Stimulated activated CD4-positive, alpha-beta T cell treated with anti-CD3 and anti-CD28 coated beads, Interleukin-15, amount 100 ng/mL, for 24 hours (primary cell): ENCODE data around the gene CEACAM16.
A peak's percentile ranks its signal among the peaks of the same experiment; 100 is the strongest.
"Not testable (repeated sequence)": the region's sequence is repeated elsewhere in the genome, so short reads cannot be mapped to it uniquely, and the experiment has no call there.

Experiments used
- DNase-seq: peaks from one replicate; pipeline ENCODE4 v3.0.0-alpha.2; 2020

CEACAM16 gene

DNA sequence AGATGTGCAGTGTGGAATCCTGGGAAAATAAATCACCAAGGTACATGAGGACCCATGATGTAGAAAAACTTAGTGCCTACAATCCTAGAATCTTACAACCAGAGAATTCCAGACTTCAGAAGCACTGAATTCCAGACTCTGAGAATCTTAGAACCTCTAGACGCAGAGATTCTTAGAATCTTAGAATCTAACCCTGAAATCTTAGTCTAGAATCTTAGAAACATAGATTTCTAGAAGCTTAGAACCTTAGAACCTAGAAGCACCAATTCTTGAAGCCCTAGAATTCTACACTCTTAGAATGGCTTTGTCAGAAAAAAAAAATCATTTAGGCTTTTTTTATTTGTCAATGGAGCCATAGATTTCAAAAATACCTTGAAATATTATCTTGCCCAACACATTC lies 6.0 kb downstream of the CEACAM16 start:
- no peak for DNase-seq

DNA sequence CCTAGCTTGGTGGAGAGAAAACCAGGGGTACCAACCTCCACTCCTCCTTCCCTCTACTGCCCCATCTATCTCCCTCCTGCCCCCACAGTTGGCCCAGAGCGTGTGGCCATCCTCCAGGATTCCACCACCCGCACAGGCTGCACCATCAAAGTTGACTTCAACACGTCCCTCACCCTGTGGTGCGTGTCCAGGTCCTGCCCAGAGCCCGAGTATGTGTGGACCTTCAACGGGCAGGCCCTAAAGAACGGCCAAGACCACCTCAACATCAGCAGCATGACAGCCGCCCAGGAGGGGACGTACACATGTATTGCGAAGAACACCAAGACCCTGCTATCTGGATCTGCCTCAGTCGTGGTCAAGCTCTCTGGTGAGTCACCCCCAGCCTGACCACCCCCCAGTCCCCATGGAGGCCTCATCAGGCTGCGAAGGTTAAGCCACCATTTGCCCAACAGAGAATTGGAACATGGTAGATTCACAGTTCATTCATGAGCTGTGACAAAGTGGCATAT lies 6.6 kb downstream of the CEACAM16 start:
- DNase-seq = no peak

DNA sequence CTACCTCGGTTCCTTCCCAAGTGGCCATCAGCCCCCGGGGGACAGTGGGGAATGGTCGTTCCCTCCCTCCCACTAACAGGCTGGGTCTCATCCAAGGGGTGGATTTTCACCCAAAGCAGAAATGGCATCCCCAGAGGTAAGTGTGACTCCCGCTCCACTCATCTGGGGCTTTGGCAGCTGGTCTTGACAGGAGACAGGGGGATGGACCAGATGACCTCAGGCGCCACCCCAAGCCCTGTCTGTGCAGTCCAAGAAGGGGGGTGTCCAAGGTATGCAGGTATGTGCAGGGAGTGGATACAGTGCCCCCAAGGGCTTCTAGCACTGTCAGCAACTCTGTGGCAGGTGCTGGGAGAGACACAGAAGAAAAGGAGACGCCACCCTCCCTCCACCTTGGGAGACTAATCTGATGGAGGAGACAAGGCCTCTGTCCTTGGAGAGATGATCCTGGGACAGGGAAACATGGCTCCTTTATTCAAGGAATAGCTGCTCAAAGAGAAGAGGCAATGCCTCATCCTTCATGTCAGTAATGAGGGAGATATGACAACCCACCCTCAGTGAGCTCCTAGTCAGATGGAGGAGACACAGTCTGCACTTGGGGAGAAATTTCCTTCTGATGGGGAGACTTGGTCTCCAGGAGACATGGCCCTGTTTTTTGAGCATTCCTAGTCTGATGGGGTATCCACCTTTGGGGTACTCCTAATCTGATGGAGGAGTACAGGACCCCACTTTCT lies 7.7 kb downstream of the CEACAM16 start:
- DNase-seq = no peak

DNA sequence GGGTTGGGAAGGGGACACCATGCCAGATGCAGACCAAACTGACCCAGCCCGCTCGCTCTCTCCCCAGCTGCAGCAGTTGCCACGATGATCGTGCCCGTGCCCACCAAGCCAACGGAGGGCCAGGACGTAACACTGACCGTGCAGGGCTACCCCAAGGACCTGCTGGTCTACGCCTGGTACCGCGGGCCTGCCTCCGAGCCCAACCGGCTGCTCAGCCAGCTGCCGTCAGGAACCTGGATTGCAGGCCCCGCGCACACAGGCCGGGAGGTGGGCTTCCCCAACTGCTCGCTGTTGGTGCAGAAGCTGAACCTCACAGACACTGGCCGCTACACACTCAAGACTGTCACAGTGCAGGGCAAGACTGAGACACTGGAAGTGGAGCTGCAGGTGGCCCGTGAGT lies 8.8 kb downstream of the CEACAM16 start:
- DNase-seq = no peak

DNA sequence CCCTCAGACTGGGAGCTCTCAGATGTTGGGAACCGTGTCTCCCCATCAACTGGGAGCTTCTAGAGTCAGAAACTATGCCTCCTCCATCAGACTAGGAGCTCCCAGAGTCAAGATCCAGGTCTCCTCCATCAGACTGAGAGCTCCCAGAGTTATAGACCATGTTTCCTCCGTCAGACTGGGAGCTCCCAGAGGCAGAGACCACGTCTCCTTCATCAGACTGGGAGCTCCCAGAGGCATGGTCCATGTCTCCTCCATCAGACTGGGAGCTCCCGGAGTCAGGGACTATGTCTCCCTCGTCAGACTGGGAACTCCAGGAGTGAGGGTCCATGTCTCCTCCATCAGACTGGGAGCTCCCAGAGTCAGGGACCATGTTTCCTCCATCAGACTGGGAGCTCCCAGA lies 10.0 kb downstream of the CEACAM16 start:
- DNase-seq = no peak

DNA sequence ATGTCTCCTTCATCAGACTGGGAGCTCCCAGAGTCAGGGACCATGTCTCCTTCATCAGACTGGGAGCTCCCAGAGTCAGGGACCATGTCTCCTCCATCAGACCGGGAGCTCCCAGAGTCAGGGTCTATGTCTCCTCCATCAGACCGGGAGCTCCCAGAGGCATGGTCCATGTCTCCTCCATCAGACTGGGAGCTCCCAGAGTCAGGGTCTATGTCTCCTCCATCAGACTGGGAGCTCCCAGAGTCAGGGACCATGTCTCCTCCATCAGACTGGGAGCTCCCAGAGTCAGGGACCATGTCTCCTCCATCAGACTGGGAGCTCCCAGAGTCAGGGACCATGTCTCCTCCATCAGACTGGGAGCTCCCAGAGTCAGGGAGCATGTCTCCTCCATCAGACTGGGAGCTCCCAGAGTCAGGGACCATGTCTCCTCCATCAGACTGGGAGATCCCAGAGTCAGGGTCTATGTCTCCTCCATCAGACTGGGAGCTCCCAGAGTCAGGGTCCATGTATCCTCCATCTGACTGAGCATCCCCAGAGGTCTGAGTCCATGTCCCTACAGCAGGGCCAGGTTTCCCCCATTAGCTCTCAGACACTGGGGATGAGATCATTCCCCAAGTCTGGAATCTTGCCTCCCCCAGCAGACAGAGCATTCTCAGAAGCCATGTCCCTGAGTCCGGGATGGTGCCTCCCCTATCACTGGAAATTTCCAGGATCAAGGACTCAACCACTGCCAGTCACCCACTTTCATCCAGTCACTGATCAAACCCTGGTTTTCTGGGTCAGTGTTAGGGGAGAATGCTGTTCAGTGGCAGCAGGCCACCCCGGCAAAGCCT lies 10.7 kb downstream of the CEACAM16 start:
- not testable (repeated sequence) for DNase-seq

DNA sequence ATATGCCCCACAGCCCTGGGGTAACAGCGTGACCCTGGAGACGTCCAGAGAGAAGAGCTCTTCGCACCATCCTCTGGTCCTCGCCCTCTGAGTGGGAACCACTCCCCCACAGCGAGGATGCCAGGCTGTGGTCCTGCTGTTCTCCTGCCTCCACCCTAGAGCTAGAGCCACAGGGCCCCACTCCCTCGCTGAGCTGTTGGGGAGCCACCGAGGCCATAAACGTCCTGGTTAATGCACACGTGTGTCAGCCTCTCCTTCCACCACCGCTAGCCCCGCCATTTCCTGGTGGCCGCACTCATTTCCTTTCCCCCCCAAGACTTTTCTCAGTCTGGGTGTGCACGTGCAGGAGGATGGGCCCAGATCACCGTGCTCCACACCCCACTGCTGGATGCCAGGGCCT lies 11.5 kb downstream of the CEACAM16 start:
- no peak for DNase-seq

DNA sequence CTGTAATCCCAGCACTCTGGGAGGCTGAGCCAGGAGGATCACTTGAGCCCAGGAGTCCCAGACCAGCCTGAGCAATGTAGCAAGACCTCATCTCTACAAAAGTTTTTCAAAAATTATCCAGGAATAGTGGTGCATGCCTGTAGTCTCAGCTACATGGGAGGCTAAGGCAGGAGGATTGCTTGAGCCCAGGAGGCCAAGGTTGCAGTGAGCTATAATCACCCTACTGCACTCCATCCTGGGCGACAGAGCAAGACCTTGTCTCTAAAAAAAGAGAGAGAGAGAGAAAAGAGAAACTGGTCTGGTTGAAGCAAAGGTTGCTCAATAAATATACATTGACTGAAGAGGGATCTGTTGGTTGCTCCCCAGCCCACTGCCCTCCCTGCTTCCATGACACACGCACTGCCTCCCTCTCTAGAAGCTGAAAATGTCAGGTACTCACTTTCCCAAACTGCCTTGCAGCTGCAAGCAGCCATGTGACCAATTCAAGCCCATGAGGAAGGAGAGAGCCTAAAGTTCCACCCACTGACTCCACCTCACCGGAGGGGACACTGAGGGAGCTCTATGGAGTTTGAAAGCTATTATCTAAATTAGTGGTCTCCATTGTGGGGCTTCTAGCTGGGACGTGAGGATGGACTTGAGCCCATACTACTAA lies 14.0 kb downstream of the CEACAM16 start:
- DNase-seq = no peak

DNA sequence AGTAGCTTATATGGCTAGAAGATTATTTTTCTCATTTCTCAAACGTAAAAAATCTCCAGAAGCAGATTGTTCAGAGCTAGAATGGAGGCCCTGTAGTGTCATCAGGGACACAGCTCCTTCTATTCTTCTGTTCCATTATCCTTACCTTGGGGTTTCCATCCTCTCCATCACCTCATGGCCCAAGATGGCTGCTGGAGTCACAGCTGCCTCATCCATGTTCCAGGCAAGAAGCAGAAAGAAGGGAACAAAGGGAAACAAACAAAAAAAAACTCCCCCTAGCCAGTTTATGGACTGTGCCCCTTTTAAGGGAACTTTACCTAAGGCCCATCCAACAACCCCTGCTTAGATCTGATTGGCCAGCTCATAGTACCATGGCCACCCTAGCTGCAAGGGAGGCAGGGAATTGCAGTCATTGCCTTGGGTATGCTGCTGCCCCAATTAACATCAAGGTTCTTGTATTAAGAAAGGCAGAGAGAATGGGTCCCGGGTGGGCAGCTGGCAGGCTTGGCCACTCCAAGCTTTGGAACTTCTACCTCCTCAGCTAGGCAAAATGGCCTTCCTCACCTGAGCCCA lies 15.7 kb downstream of the CEACAM16 start:
- no peak for DNase-seq

DNA sequence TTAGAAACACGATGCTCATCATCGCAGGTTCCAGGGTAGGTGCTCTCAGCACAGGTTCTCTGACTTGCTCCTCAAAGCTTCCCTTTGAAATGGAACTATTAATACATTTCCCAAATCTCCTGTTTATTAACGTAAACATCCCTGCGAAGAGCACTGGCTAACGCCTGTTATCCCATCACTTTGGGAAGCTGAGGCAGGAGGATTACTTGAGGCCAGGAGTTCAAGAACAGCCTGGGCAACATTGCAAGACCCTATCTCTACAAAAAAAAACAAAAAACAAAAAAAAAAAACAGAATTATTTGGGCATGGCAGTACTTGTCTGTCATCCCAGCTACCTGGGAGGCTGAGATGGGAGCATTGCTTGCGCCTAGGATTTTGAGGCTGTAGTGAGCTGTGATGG lies 18.7 kb downstream of the CEACAM16 start:
- no peak for DNase-seq

DNA sequence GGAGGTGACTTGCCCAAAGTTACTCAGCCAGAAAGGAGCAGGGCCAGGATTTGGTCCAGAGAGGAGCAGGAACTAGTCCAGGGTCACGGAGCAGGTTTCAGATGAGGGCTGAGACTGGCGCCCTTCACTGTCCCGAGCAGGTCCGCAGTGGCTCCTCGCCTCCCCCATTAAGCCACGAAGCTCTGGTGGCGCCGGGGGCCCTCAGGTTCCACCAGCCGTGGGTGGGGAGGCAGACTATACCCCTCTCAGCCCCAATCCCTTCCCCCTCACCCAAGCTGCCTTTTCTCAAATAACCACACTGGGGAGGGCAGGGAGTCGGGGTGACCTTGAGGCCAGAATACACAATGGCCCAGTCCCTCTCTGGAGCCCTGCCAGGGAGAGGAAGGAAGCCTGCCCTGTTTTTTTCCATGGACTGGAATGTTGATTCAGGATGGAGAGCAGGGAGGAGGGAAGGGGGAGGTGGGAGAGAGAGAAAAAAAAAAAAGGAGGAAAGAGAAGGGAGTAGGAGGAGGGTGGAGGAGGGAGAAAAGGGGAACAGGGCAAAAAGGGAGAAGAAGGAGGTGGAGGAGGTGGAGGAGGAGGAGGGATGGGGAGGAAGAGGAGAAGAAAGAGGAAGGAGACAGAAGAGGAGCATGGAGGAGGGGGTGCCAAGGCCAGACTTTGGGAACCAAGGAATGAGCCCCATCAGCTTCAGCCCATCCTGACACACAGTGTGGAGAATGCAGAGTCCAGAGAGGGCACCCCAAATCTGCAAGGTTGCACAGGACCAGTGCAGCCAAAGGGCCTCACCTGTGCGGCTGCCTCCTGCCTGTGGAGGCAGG lies 19.7 kb downstream of the CEACAM16 start:
- no peak for DNase-seq

DNA sequence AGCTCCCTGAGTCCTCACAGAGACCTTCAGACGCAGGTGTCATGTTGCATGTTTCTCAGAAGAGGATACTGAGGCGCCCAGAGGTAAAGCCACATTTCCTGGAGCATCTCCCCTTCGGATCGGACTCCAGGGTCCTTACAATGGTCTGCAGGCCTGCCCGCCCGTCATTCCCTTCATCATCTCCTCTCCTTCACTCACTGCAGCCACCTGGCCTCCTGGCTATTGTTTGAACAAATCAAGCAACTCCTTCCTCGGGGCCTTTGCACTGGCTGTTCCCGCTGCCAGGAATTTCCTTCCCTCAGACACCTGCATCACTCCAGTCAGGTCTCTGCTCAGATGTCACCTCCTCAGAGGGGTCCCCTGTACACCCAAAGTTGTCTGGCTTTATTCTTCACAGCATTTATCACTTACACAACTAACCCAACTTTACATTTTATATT lies 20.3 kb downstream of the CEACAM16 start:
- no peak for DNase-seq

DNA sequence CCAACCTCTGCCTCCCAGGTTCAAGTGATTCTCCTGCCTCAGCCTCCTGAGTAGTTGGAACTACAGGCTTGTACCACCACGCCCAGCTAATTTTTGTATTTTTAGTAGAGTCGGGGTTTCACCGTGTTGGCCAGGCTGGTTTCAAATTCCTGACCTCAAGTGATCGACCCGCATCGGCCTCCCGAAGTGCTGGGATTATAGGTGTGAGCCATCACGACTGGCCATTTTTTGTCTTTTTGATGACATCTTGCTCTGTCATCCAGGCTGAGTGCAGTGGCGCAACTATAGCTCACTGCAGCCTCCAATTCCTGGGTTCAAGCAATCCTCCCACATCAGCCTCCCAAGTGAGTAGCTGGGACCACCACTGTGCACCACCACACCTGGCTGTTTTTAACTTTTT lies 21.4 kb downstream of the CEACAM16 start:
- DNase-seq = not testable (repeated sequence)

DNA sequence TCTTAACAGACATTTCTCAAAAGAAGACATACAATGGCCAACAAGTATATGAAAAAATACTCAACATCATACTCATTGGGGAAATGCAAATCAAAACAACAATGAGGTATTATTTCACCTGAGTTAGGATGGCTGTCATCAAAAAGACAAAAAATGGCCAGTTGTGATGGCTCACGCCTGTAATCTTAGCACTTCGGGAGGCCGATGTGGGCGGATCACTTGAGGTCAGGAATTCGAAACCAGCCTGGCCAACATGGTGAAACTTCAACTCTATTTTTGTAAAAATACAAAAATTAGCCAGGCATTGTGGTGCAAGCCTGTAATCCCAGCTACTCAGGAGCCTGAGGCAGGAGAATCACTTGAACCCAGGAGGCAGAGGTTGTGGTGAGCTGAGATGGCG lies 22.0 kb downstream of the CEACAM16 start:
- DNase-seq = no peak

DNA sequence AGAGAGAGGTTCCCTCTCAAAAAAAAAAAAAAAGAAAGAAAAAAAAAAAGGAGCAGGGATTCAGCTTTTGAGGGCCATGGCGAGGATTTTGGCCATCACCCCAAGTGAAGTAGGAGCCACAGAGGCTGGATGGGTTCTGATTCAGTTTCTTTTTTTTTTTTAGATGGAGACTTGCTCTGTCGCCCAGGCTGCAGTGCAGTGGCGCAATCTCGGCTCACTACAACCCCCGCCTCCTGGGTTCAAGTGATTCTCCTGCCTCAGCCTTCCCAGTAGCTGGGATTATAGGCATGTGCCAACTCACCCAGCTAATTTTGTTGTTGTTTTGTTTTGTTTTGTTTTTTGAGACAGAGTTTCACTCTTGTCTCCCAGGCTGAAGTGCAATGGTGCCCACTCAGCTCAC lies 22.4 kb downstream of the CEACAM16 start:
- not testable (repeated sequence) for DNase-seq

DNA sequence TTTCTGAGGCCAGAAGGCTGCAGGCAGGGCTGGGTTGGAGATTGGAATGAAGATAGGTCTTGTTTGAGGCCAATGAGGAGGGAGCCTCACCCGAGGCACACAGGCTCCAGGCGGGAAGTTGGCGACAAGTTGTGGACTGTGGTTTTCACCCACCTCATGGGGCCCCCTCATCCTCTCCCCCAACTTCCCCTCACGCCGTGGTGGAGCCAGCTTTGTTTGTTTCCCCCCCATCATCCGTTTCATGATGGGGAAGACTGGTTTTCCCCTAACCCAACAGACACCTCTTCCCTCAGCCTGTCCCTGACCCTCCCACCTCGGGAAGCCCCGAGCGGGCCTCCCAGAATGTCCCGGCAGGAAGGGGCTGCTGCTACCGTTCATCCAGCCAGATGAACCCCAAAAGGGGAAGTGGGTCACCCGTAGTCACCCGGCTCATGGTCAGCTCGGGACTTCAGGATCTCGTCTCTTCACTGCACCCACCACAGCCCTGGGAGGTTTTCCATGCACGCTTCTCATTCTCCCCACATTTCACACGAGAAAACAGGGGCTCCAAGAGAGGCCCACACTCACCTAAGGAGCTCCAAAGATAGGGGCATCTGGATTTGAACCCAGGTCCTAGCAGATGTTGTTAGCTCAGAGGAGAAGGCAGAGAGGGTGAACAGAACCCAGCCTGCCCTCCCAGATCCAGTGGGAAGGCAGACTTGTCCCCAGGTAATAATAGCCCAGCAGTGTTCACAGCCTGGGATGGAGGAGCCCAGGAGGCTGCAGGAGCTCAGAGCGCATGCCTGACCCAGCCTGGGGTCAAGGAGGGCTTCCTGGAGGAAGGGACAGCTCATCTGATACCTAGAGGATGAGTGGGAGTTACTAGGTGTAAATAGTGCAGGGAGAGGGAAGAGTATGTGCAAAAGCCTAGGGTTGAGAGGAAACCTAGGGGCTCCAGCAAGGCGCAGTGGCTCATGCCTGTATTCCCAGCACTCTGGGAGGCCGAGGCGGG lies 23.5 kb downstream of the CEACAM16 start:
- DNase-seq = no peak

DNA sequence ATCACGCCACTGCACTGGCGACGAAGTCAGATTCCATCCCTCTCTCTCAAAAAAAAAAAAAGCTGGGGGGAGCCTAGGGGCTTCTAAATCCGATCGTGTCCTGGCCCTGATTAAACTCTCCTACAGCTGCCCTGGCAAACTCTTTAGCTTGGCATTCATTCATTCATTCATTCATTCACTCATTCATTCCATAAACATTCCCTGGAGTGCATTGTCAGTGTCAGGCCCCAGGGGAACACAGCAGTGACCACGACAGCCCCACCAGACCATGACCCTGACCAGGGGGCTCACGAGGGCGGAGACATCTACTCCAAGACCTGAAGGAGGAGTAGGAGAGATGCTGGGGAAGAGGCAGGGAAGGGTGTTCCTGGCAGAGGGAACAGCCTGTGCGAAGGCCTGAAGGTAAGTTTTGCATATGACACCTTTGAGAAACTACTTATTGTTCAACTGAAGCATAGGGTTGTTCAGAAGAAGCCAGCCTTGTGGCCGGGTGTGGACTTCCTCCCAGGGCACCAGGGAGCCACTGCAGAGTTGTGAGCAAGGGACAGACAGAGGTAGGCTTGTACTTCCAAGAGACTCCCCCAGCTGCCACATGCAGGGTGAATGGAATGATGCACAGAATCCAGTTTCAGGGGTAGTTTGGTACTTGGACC lies 24.5 kb downstream of the CEACAM16 start:
- DNase-seq = no peak

DNA sequence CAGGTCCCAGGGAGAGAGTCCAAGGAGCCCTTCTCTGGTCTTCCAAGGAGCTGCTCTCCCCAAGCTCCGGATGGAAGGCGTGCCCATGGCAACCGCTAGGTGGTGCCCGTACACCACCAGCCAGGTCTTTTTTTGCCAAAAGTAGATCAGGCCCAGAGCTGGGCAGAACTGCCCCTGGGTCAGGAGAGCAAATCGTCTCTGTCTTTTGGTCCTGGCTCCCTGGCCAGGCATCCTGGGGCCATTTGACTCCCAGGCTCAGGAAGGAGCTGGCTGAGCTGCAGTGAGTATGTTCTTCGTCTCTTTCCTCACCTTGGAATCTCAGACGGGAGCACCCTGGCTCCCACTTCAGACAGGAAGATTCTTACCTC lies 25.0 kb downstream of the CEACAM16 start:
- DNase-seq = peak; percentile 81

DNA sequence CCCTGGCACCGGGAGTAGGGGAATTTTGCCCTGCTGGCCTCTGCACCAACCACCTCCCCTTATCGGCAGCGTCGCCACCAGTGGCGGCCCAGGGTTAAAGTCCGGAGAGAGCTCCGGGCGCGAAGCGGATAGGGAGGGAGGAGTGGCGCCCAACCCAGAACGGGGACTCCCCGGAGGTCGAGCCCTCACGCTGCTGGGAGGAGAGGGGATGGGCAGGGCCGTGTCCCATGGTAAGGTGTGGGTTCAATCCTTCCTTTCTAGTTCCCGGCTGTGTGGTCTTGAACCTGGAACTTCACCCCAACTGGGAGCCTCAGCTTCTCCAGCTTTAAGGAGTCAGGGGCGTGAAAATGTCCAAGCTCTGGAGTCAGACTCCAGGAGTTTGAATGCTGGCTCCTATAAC lies 26.3 kb downstream of the CEACAM16 start:
- DNase-seq = no peak

DNA sequence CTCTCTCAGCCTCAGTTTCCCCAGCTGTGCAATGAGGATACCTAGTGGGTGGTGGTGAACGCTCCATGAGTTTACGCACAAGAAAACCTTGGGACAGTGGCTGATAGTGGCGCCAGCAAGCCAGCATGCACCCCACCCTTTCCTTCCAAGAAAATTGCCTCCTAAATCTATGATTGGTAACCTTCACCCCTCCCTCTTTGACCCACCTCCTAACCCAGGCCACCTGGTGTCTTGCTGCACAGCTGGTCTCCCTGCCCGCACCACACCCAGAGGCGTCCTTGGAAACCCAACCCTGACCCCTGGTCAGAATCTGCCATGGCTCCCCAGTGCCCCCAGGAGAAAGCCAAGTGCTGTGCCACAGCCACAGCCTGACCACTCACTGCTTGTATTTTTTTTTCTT lies 26.7 kb downstream of the CEACAM16 start:
- DNase-seq = no peak

DNA sequence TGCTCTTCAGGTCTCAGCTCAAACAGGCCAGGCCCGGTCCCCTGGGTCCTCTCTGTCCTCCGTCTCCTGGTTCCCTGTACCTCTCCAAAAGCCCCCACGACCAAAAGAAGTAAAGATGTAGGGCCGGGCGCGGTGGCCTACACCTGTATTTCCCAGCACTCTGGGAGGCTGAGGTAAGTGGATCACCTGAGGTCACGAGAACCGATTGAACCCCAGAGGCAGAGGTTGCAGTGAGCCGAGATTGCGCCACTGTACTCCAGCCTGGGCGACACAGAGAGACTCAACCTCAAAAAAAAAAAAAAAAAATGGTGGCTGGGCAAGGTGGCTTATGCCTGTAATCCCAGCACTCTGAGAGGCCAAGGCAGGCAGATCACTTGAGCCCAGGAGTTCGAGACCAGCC lies 27.5 kb downstream of the CEACAM16 start:
- no peak for DNase-seq
